IPS-18c (cell line): Measurements from ENCODE around the gene FAM124A.
A peak's percentile ranks its signal among the peaks of the same experiment; 100 is the strongest.

Source experiments
- H3K4me3 ChIP-seq: 2 replicates; pipeline ENCODE4 v1.7.0; 2013; ENCODE audit warnings: low read depth, mild to moderate bottlenecking, low read length, moderate library complexity; ENCODE audit not compliant: insufficient read depth
- H3K9me3 ChIP-seq: one replicate; pipeline ENCODE4 v1.6.1; 2013; ENCODE audit warnings: mild to moderate bottlenecking, low read length, moderate library complexity; ENCODE audit not compliant: control insufficient read depth, insufficient read depth

Gene FAM124A

GRCh38 chr13:51211910-51212309, 10.3 kb upstream of the FAM124A start:
- H3K9me3 ChIP-seq: no peaks in the 10 kb centered on the region

GRCh38 chr13:51212758-51213157, 9.4 kb upstream of the FAM124A start:
- no peaks in the 10 kb centered on the region for H3K9me3 ChIP-seq
- H3K4me3 ChIP-seq: no peak overlapping the region

More at GRCh38 chr13:51211910-51212309, 10.3 kb upstream of the FAM124A start:
- no peak overlapping the region for H3K4me3 ChIP-seq

GRCh38 chr13:51213173-51213728, 8.9 kb upstream of the FAM124A start:
- H3K4me3 ChIP-seq: no peak overlapping the region
- no peaks in the 10 kb centered on the region for H3K9me3 ChIP-seq

- Histone ChIP-seq H3K9me3 (peaks cover 3% of the 10 kb centered on the region), H3K4me3 (no peak overlapping the region)
Observed at GRCh38 chr13:51218626-51219025, 3.6 kb upstream of the FAM124A start.

- peaks cover 3% of the 10 kb centered on the region for H3K9me3 ChIP-seq
- H3K4me3 ChIP-seq: no peak overlapping the region
Observed at GRCh38 chr13:51220706-51221105, 1.5 kb upstream of the FAM124A start.

- peaks cover 3% of the 10 kb centered on the region for H3K9me3 ChIP-seq
- no peak overlapping the region for H3K4me3 ChIP-seq
Observed at GRCh38 chr13:51221108-51221507, 1.1 kb upstream of the FAM124A start.

GRCh38 chr13:51221674-51222036, 543 bp upstream of the FAM124A start:
- peaks cover 3% of the 10 kb centered on the region for H3K9me3 ChIP-seq
- H3K4me3 ChIP-seq: peak overlapping the region; percentile 75

- peak overlapping the region; percentile 85 for H3K4me3 ChIP-seq
Observed at GRCh38 chr13:51222686-51223559, 725 bp downstream of the FAM124A start.

GRCh38 chr13:51223560-51224270, 1.5 kb downstream of the FAM124A start:
- H3K9me3 ChIP-seq: peaks cover 3% of the 10 kb centered on the region
- H3K4me3 ChIP-seq: peak overlapping the region; percentile 85

More at GRCh38 chr13:51222686-51223559, 725 bp downstream of the FAM124A start:
- H3K9me3 ChIP-seq: peaks cover 3% of the 10 kb centered on the region

- no peak overlapping the region for H3K4me3 ChIP-seq
- H3K9me3 ChIP-seq: peaks cover 3% of the 10 kb centered on the region
Observed at GRCh38 chr13:51225029-51225428, 2.8 kb downstream of the FAM124A start.

GRCh38 chr13:51227404-51227803, 5.2 kb downstream of the FAM124A start:
- no peak overlapping the region for H3K4me3 ChIP-seq

GRCh38 chr13:51229101-51229719, 7.0 kb downstream of the FAM124A start:
- Histone ChIP-seq H3K9me3 (no peaks in the 10 kb centered on the region), H3K4me3 (no peak overlapping the region)

More at GRCh38 chr13:51227404-51227803, 5.2 kb downstream of the FAM124A start:
- no peaks in the 10 kb centered on the region for H3K9me3 ChIP-seq

GRCh38 chr13:51229731-51230130, 7.5 kb downstream of the FAM124A start:
- Histone ChIP-seq H3K4me3 (no peak overlapping the region), H3K9me3 (no peaks in the 10 kb centered on the region)

GRCh38 chr13:51230477-51231105, 8.4 kb downstream of the FAM124A start:
- Histone ChIP-seq H3K4me3 (no peak overlapping the region), H3K9me3 (no peaks in the 10 kb centered on the region)

- no peak overlapping the region for H3K4me3 ChIP-seq
- H3K9me3 ChIP-seq: no peaks in the 10 kb centered on the region
Observed at GRCh38 chr13:51231456-51231855, 9.3 kb downstream of the FAM124A start.

- no peak overlapping the region for H3K4me3 ChIP-seq
- H3K9me3 ChIP-seq: no peaks in the 10 kb centered on the region
Observed at GRCh38 chr13:51232328-51232727, 10.1 kb downstream of the FAM124A start.
